H1 (cell line): ENCODE measurements around the gene APOBEC2. TPM values are rescaled to one million over a fixed set of nuclear protein-coding genes. Genes with fewer than 3 reads are reported as not detected.

Experiments used
- CTCF ChIA-PET: fragments of 300-600 bp; sonication (Branson Sonifier 250); formaldehyde crosslinking; loops from one replicate; lab custom pipeline; 2021; ENCODE audit not compliant: partially characterized antibody; lab: Charles Lee
- POLR2A ChIA-PET: fragments of 300-600 bp; sonication (Branson Sonifier 250); formaldehyde crosslinking; loops from one replicate; lab custom pipeline; 2021; ENCODE audit warnings: inconsistent platforms; ENCODE audit not compliant: partially characterized antibody; lab: Charles Lee
- DNase-seq, 2 experiments: peaks; one replicate each; pipeline versions ENCODE4 v3.0.0 to v3.0.0-alpha.2; 2010 to 2022; ENCODE audit warnings: low spot score in 2 of 2, low read depth in 1 of 2, mixed read lengths in 1 of 2
- FAIRE-seq: peaks from 2 replicates; lab custom pipeline; 2011; peaks lifted over from hg19 to GRCh38; lab: Jason Lieb, UNC
- H2AFZ ChIP-seq: 2 replicates; pipeline ENCODE4 v1.8.1; 2012; ENCODE audit warnings: low read length, inconsistent platforms
- H2AK5ac ChIP-seq: 2 replicates; pipeline ENCODE4 v1.6.1; 2013; ENCODE audit warnings: low read depth, low read length
- H2BK120ac ChIP-seq: replicated peaks from 2 replicates; pipeline ENCODE3; 2013; ENCODE audit warnings: low read depth, low read length, inconsistent platforms
- H2BK12ac ChIP-seq: 2 replicates; pipeline ENCODE4 v1.6.1; 2013; ENCODE audit warnings: low read depth, low read length
- H2BK15ac ChIP-seq: 2 replicates; pipeline ENCODE4 v1.6.1; 2013; ENCODE audit warnings: low read length
- H2BK20ac ChIP-seq: 2 replicates; pipeline ENCODE4 v1.6.1; 2013; ENCODE audit warnings: low read length
- H2BK5ac ChIP-seq: 2 replicates; pipeline ENCODE4 v1.6.1; 2013; ENCODE audit warnings: low read depth, low read length
- H3K14ac ChIP-seq: 2 replicates; pipeline ENCODE4 v1.6.1; 2013; ENCODE audit warnings: inconsistent platforms; ENCODE audit not compliant: insufficient read length
- H3K18ac ChIP-seq: 2 replicates; pipeline ENCODE4 v1.6.1; 2013; ENCODE audit warnings: low read length; ENCODE audit errors: extremely low read depth
- H3K23ac ChIP-seq: 2 replicates; pipeline ENCODE4 v1.6.1; 2013; ENCODE audit warnings: inconsistent platforms; ENCODE audit not compliant: insufficient read length
- H3K23me2 ChIP-seq: 2 replicates; pipeline ENCODE4 v1.6.1; 2013; ENCODE audit warnings: low read depth, low read length
- H3K27ac ChIP-seq: 2 replicates; pipeline ENCODE4 v1.6.1; 2011; ENCODE audit warnings: low read depth, low read length, inconsistent platforms
- H3K27me3 ChIP-seq, 4 experiments: replicated peaks in 1 of 4; 1 replicate in 1 of 4; 2 replicates in 3 of 4; pipeline versions ENCODE4 v1.6.1 to v1.8.1; 2011 to 2013; ENCODE audit warnings: low read length in 3 of 4, mild to moderate bottlenecking in 3 of 4, inconsistent platforms in 2 of 4, mixed read lengths in 2 of 4, moderate library complexity in 1 of 4; ENCODE audit not compliant: control insufficient read depth in 3 of 4, insufficient read depth in 3 of 4; ENCODE audit errors: extremely low read depth in 1 of 4
- H3K36me3 ChIP-seq, 4 experiments: 2 replicates each; pipeline versions ENCODE4 v1.6.1 to v1.8.1; 2011 to 2013; ENCODE audit warnings: mild to moderate bottlenecking in 4 of 4, low read length in 3 of 4, moderate library complexity in 2 of 4, control low read depth in 1 of 4, inconsistent platforms in 1 of 4; ENCODE audit not compliant: insufficient read depth in 4 of 4, control insufficient read depth in 2 of 4
- H3K4ac ChIP-seq: replicated peaks from 2 replicates; pipeline ENCODE3; 2013; ENCODE audit warnings: low read length, low read depth, mixed read lengths, inconsistent platforms; ENCODE audit not compliant: insufficient read length
- H3K4me1 ChIP-seq, 4 experiments: replicated peaks in 1 of 4; 1 replicate in 1 of 4; 2 replicates in 3 of 4; pipeline versions ENCODE4 v1.6.1 to v1.8.1; 2011 to 2013; ENCODE audit warnings: low read length in 3 of 4, inconsistent platforms in 2 of 4, mixed read lengths in 1 of 4; ENCODE audit not compliant: insufficient read depth in 4 of 4, control insufficient read depth in 3 of 4
- H3K4me2 ChIP-seq, 2 experiments: 2 replicates each; pipeline versions ENCODE4 v1.6.1 to v1.8.1; 2011 to 2013; ENCODE audit warnings: low read depth in 2 of 2, low read length in 2 of 2, control low read depth in 1 of 2, inconsistent platforms in 1 of 2, mild to moderate bottlenecking in 1 of 2; ENCODE audit not compliant: insufficient read depth in 1 of 2
- H3K4me3 ChIP-seq, 4 experiments: fragments of 200-600, 300-600 bp in 1 of 4; sonication (generic), shearing (Covaris generic), sonication (Bioruptor Twin) in 1 of 4; 2 replicates each; pipeline versions ENCODE4 v1.5.1 to v1.8.1; 2011 to 2016; ENCODE audit warnings: low read length in 4 of 4, low read depth in 3 of 4, control low read depth in 2 of 4, inconsistent platforms in 2 of 4, mild to moderate bottlenecking in 2 of 4, mixed read lengths in 1 of 4, moderate library complexity in 1 of 4; ENCODE audit not compliant: insufficient read depth in 2 of 4; ENCODE audit errors: extremely low read depth in 1 of 4
- H3K56ac ChIP-seq: replicated peaks from 2 replicates; pipeline ENCODE3; 2013; ENCODE audit warnings: low read depth, mild to moderate bottlenecking, mixed read lengths, low read length, inconsistent platforms; ENCODE audit not compliant: insufficient read length
- H3K79me1 ChIP-seq: 2 replicates; pipeline ENCODE4 v1.6.1; 2013; ENCODE audit warnings: low read depth, low read length, control low read depth
- H3K79me2 ChIP-seq, 2 experiments: 2 replicates each; pipeline versions ENCODE4 v1.6.1 to v1.8.1; 2012 to 2013; ENCODE audit warnings: low read length in 2 of 2, mild to moderate bottlenecking in 2 of 2, inconsistent platforms in 1 of 2; ENCODE audit not compliant: insufficient read depth in 2 of 2, control insufficient read depth in 1 of 2
- H3K9ac ChIP-seq, 4 experiments: replicated peaks in 1 of 4; 1 replicate in 1 of 4; 2 replicates in 3 of 4; pipeline versions ENCODE4 v1.6.1 to v1.8.1; 2011 to 2013; ENCODE audit warnings: low read depth in 3 of 4, low read length in 3 of 4, control low read depth in 2 of 4, mild to moderate bottlenecking in 2 of 4, moderate library complexity in 2 of 4, inconsistent platforms in 1 of 4; ENCODE audit errors: extremely low read depth in 1 of 4
- H3K9me3 ChIP-seq, 2 experiments: 2 replicates each; pipeline versions ENCODE4 v1.6.1 to v1.8.1; 2012 to 2013; ENCODE audit warnings: mild to moderate bottlenecking in 2 of 2, moderate library complexity in 2 of 2, control low read depth in 1 of 2, inconsistent platforms in 1 of 2, low read depth in 1 of 2, low read length in 1 of 2, mixed read lengths in 1 of 2; ENCODE audit not compliant: insufficient read depth in 2 of 2
- H4K20me1 ChIP-seq, 2 experiments: replicated peaks in 1 of 2; 2 replicates each; pipeline versions ENCODE3 to v1.8.1; 2011 to 2013; ENCODE audit warnings: inconsistent platforms in 2 of 2, low read length in 2 of 2, mild to moderate bottlenecking in 1 of 2; ENCODE audit not compliant: insufficient read depth in 2 of 2, control insufficient read depth in 1 of 2
- H4K5ac ChIP-seq: 2 replicates; pipeline ENCODE4 v1.6.1; 2013; ENCODE audit warnings: low read length, low read depth, mixed read lengths, inconsistent platforms; ENCODE audit not compliant: insufficient read length
- H4K8ac ChIP-seq: 2 replicates; pipeline ENCODE4 v1.8.0; 2013; ENCODE audit warnings: mild to moderate bottlenecking, moderate library complexity, low read length, inconsistent platforms; ENCODE audit not compliant: insufficient read depth; ENCODE audit errors: extremely low read depth
- H4K91ac ChIP-seq: replicated peaks from 2 replicates; pipeline ENCODE3; 2013; ENCODE audit warnings: low read length, mixed read lengths, inconsistent platforms; ENCODE audit not compliant: insufficient read length
- BACH1 ChIP-seq: IDR thresholded peaks from 2 replicates; pipeline ENCODE4 v1.6.1; 2012; ENCODE audit warnings: low read length, improper control_type of control experiment
- CBX8 ChIP-seq: fragments of 300-800, 300-1000 bp; sonication (generic); IDR thresholded peaks from 2 replicates; pipeline ENCODE4 v1.7.1; 2016; ENCODE audit warnings: low read depth, low read length, borderline replicate concordance
- CEBPB ChIP-seq: IDR thresholded peaks from 2 replicates; pipeline ENCODE4 v1.6.1; 2012; ENCODE audit warnings: low read depth, low read length
- CTBP2 ChIP-seq: IDR thresholded peaks from 2 replicates; pipeline ENCODE4 v1.7.0; 2011; ENCODE audit warnings: borderline replicate concordance, mild to moderate bottlenecking, moderate library complexity, mixed read lengths, low read length; ENCODE audit not compliant: insufficient read depth, insufficient read length
- EZH2 ChIP-seq: fragments of 200-600 bp; sonication (generic); IDR thresholded peaks from 2 replicates; pipeline ENCODE4 v1.7.1; 2012; ENCODE audit warnings: low read depth, mild to moderate bottlenecking, moderate library complexity, low read length, inconsistent platforms; ENCODE audit not compliant: severe bottlenecking
- GABPA ChIP-seq: IDR thresholded peaks from 2 replicates; pipeline ENCODE4 v1.6.1; 2011; ENCODE audit warnings: mild to moderate bottlenecking, low read length, moderate library complexity, borderline replicate concordance; ENCODE audit not compliant: insufficient read depth
- KDM4A ChIP-seq: IDR thresholded peaks from one replicate; pipeline ENCODE4 v1.7.1; 2012; ENCODE audit warnings: low read depth, mild to moderate bottlenecking, moderate library complexity, low read length, inconsistent platforms; ENCODE audit not compliant: severe bottlenecking
- MAX ChIP-seq: IDR thresholded peaks from 2 replicates; pipeline ENCODE4 v1.6.1; 2012; ENCODE audit warnings: inconsistent platforms
- NANOG ChIP-seq: IDR thresholded peaks from 2 replicates; pipeline ENCODE4 v1.6.1; 2011; ENCODE audit warnings: low read length, low read depth, mild to moderate bottlenecking, inconsistent platforms; ENCODE audit not compliant: insufficient read depth, poor library complexity, severe bottlenecking
- POLR2A ChIP-seq, 2 experiments: IDR thresholded peaks; 1 replicate in 1 of 2; 2 replicates in 1 of 2; pipeline ENCODE4 v1.6.1; 2011; ENCODE audit warnings: low read depth in 2 of 2, low read length in 2 of 2, mild to moderate bottlenecking in 2 of 2; ENCODE audit errors: control extremely low read depth in 1 of 2
- RAD21 ChIP-seq, 2 experiments: IDR thresholded peaks in 1 of 2; conservative IDR thresholded peaks in 1 of 2; 2 replicates each; pipeline ENCODE4 v1.6.1; 2011; ENCODE audit warnings: low read depth in 2 of 2, low read length in 2 of 2, improper control_type of control experiment in 1 of 2, inconsistent platforms in 1 of 2, mild to moderate bottlenecking in 1 of 2, moderate library complexity in 1 of 2
- SP2 ChIP-seq: IDR thresholded peaks from 2 replicates; pipeline ENCODE4 v1.6.1; 2012; ENCODE audit warnings: mild to moderate bottlenecking, low read length, inconsistent platforms
- USF2 ChIP-seq: IDR thresholded peaks from 2 replicates; pipeline ENCODE4 v1.6.1; 2011; ENCODE audit warnings: low read length, improper control_type of control experiment
- WGBS, 2 experiments: shearing (Covaris generic) in 1 of 2; methylation state at CpG; one replicate each; pipeline versions ENCODE4 v1.1.6 to v1.1.7; 2013 to 2015; ENCODE audit warnings: low lambda C conversion rate in 2 of 2, mixed read lengths in 2 of 2, inconsistent platforms in 1 of 2, low coverage in 1 of 2, missing lambda C conversion rate in 1 of 2; ENCODE audit not compliant: insufficient replicate concordance in 2 of 2, insufficient coverage in 1 of 2, insufficient read length in 1 of 2; ENCODE audit errors: extremely low coverage in 1 of 2, missing lambda C conversion rate in 1 of 2; 5-methylcytosine and 5-hydroxymethylcytosine counted together
- polyA plus RNA-seq, 7 experiments: library from polyadenylated mRNA; depleted of rRNA in 3 of 7; stranded (reverse) in 5 of 7; unstranded in 2 of 7; fragments of >200 nt in 5 of 7; fragments of 200-250 nt in 2 of 7; gene quantifications; 1 replicate in 5 of 7; 2 replicates in 1 of 7; 4 replicates in 1 of 7; pipeline versions ENCODE4 v1.2.1 to v1.2.3, GENCODE V29; 2011 to 2013; ENCODE audit warnings: missing spikeins in 2 of 7, mixed read lengths in 2 of 7
- total RNA-seq: library from RNA; stranded (reverse); fragmentation: NEBNext Ultra II Directional; extraction: Animal tissue kit (Norgen Biotek cat#: 25700); gene quantifications from 2 replicates; pipeline ENCODE4 v1.2.1, GENCODE V29; 2021

The APOBEC2 gene
- total and polyA plus RNA-seq, 2 of the 8 experiments (the other 6 are each of a cell fraction or from before 2014, with no cell fraction given) = not detected

- Histone ChIP-seq H3K14ac (no peak overlapping the region), H3K4me3 (no peak overlapping the region), H4K91ac (no peak overlapping the region), H4K5ac (no peak overlapping the region), H2AK5ac (no peak overlapping the region), H2BK120ac (no peak overlapping the region), H2BK5ac (no peak overlapping the region), H3K27ac (no peak overlapping the region), H3K27me3 (no peaks in the 10 kb centered on the region), H2BK12ac (no peak overlapping the region), H3K79me2 (peaks cover 23 to 84% of the 10 kb centered on the region in 2 experiments; a peak in 3 of 4 replicates), H3K36me3 (peaks cover 14 to 62% (median 41%) of the 10 kb centered on the region in 4 experiments), H3K9ac (no peak overlapping the region), H2BK20ac (no peak overlapping the region), H4K20me1 (peaks cover 3 to 8% of the 10 kb centered on the region in 2 experiments), H3K9me3 (no peaks in the 10 kb centered on the region), H4K8ac (no peak overlapping the region), H3K23me2 (no peaks in the 10 kb centered on the region), H3K4me1 (peaks cover 0 to 3% (median 0%) of the 10 kb centered on the region in 4 experiments; a peak in 1 of 7 replicates), H3K56ac (no peak overlapping the region), H3K4ac (no peak overlapping the region), H3K23ac (no peak overlapping the region), H3K18ac (no peak overlapping the region), H3K79me1 (no peaks in the 10 kb centered on the region; the same call in 1 of the 2 replicates), H3K4me2 (no peak overlapping the region), H2AFZ (no peak overlapping the region), H2BK15ac (no peak overlapping the region)
- DNase-seq (no peak), FAIRE-seq (no peak)
- ChIA-PET POLR2A (no interaction called here), CTCF (no interaction called here)
- 78% methylated on average over 2 of the region's 2 CpGs; no CpG with 5 or more reads in 1 of the 2 experiments for WGBS, 2 experiments
- TF ChIP-seq CBX8 (no peak), CTBP2 (no peak), SP2 (no peak), MAX (no peak), USF2 (no peak), KDM4A (no peak), CEBPB (no peak), POLR2A (IDR thresholded peaks at IDR 0.05; ENCODE audit: control extremely low read depth in 1 of 2, low read depth in 2 of 2, low read length in 2 of 2) (no peak), NANOG (no peak), EZH2 (no peak), GABPA (no peak), RAD21 (IDR thresholded peaks at IDR 0.05 in 1 of 2, conservative IDR thresholded peaks at IDR 0.05 in 1 of 2; ENCODE audit: low read depth in 2 of 2, low read length in 2 of 2) (no peak), BACH1 (no peak)
These were observed 27.6 kb downstream of the APOBEC2 start for GRCh38 chr6:41080621-41081020.
